GM13977 (cell line): ENCODE results near the gene DYNC1I1.
A peak's percentile ranks its signal among the peaks of the same experiment; 100 is the strongest.

Experiments
- DNase-seq: peaks from one replicate; pipeline ENCODE4 v3.0.0; 2012; ENCODE audit warnings: low spot score
- in situ Hi-C: fragments of 300-500 bp; cut with MboI; formaldehyde crosslinking; loops from one replicate; pipeline ENCODE4 v1.12.0; 2022; ENCODE audit warnings: low sequenced_read_pairs, low pct_unique_long_range_greater_than_20kb, mixed read lengths, inconsistent platforms; ENCODE audit not compliant: unreplicated experiment
- TF ChIP-seq, protein P1 (sequence below): IDR thresholded peaks from 2 replicates; pipeline ENCODE4 v1.5.1; 2012; ENCODE audit warnings: mild to moderate bottlenecking, control low read depth; ENCODE audit not compliant: insufficient read depth; ENCODE audit errors: extremely low read depth, missing control alignments

Gene DYNC1I1

DNA sequence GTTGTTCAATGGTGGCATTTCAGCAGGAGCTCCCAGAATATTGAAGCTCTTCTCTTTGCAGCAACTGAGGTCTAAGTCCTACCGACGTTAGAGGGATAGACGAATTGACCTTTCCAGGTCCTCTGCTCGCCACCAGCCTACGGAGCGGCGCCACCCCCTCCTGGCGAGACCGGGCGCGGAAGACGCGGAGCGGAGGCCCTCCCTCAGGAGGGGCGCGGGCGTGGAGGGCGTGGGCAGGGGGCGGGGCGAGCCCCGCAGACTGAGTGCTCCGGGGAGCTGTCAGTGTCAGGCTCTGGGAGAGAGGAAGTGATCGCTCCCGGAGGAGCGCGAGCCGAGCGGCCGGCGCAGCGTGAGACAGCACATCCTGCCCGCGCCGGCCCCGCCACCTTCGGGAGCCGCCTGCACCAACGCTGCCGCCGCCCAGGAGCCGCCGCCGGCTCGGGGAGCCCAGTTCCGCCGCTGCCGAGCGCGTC lies at the start of gene DYNC1I1:
Gene DYNC1I1, plus strand, starts transcription at position 257 of the 473 bp plus-strand sequence. CDS start 32,176 bp downstream, outside the sequence.
- TF ChIP-seq, protein P1, sequence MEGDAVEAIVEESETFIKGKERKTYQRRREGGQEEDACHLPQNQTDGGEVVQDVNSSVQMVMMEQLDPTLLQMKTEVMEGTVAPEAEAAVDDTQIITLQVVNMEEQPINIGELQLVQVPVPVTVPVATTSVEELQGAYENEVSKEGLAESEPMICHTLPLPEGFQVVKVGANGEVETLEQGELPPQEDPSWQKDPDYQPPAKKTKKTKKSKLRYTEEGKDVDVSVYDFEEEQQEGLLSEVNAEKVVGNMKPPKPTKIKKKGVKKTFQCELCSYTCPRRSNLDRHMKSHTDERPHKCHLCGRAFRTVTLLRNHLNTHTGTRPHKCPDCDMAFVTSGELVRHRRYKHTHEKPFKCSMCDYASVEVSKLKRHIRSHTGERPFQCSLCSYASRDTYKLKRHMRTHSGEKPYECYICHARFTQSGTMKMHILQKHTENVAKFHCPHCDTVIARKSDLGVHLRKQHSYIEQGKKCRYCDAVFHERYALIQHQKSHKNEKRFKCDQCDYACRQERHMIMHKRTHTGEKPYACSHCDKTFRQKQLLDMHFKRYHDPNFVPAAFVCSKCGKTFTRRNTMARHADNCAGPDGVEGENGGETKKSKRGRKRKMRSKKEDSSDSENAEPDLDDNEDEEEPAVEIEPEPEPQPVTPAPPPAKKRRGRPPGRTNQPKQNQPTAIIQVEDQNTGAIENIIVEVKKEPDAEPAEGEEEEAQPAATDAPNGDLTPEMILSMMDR, result no peak
- in situ Hi-C loops, result no loop called here
- peak; percentile 78 for DNase-seq

DNA sequence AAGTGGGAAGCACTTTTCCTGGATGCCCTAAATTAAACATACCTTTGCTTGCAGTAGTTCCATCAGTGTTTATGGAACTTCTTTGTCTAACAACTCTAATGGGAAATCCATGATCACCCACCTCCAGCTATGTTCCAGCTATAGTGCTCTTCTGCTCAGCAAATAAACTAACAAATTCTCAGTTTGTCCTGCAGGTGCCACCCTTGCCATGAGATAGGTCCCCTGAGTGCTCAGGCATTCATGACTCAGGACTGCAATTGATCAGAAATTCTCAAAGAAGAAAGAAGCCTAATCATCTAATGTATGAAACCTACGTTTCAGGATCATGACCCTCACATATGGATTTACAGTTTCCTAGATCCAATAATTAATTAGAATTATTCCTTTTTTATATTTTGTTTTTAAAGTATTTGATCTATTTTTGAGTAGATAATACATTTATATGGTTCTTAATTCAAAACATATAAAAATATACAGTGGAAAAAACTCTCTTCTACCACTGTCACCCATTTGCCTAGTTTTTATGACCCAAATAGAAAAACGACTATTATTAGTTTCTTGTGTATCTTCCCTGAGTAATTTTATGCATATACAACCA lies 48.7 kb upstream of the DYNC1I1 start:
- in situ Hi-C loops, result loop anchor here (25.0 kb wide), 1 partner anchor 139 kb away; no protein-coding TSS in a partner anchor
- DNase-seq, result peak; percentile 33
- TF ChIP-seq, protein P1, result peak; percentile 57

DNA sequence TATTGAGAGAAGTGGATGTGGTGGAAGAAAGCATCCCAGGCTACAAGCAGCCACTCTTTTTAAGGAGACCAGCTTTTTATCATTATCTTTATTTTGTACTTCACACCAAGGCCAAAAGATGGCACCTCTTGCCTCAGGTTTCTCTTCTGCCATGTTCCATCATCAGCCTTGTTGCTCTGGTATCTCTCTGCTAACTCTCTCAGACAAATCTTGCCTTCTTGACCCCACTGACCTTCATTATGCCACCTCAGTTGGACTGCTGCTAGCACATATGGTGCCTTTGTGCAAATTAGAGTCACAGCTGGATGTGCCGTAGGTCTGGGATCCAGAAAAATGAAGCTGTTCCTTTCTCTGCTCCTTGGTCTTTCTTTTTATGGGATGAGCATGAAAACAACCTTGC lies 47.1 kb upstream of the DYNC1I1 start:
- DNase-seq, result no peak
- in situ Hi-C loops, result no loop called here
- TF ChIP-seq, protein P1, result peak; percentile 20

DNA sequence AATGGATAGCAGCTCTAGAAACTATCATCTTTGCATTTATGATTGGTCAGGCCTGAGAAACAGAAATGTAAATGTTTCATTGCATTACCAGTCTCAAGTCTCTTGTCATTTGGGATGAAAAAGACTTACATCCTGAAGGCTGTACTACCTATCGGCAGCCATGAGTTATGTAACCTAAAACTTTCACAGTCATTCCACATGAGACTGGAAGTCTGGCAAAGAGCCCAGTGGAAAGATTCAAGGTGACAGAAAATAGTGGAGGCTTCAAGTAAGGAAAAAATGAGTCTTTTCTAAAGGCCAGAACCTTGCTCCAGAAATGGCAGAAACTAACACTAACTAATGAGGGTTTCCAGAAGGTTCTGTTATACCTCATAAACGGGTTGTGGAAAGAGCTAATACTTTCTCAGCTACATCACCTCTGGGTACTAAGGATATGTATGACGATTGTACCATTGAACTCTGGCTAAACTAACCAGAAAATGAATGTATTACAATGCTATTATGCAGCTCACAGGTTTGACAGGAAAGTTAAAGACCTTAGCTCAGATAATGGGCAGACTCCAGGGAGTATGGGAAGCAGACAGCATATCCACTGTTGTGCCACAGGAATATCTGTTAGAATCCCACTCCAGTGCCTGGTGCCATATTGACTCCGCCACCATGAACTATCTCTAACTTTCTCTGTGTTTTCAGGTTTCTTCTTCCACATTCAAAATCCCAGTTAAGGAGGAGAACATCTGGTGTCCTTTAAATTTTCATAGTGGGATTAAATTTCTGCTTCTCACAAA lies 41.7 kb upstream of the DYNC1I1 start:
- DNase-seq, result no peak
- TF ChIP-seq, protein P1, result no peak
- in situ Hi-C loops, result no loop called here

DNA sequence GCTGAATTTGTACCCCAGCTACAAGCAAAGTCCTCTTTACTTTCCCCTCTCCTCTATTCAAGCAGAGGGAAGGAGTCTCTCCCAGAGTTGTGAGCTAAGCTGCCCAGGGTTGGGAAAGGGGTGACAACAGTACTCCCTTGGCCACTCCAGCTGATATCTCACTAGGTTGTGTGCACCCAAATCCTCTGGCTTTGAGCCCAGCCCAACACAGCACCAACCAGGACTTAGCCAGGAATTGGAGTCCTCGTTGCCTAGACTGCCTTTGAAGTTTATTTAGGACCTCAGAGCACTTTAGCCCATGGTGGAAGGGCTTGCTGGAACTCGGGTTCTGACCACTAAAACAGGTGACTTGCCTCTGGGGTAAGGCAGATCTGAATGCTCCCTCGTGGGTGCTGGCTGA lies 35.7 kb upstream of the DYNC1I1 start:
- TF ChIP-seq, protein P1, result no peak
- in situ Hi-C loops, result no loop called here
- DNase-seq, result no peak

DNA sequence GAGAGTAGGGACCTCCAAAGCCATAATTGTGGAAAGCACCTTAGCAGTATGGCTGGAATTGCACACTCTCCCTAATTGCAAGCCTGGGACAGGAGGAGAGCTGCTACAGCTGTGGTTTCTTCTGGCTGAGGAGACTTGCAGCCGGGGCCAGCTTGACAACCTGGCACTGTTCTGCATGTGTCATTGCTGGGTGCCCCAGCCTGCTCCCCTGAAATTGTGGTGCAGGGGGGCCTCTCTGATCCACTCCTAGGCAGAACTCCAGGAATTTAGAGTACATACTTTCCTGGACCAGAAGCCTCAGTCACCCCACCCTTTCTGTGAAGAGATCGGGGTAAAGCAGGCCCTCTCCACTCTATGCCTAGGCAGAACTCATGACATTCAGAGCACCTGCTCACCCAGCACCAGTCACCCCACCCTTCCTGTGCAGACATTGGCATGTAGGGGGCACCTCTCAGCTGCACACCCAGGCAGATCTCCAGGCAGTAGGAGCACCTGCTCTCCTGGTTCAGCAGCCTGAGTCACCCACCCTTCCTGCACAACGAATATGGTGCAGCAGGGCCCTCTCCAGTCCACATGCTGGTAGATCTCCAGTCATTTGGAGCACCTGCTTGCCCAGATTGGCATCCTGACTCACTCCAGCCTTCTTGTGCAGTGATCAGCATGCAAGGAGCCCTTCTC lies 34.4 kb upstream of the DYNC1I1 start:
- in situ Hi-C loops, result no loop called here
- TF ChIP-seq, protein P1, result no peak
- no peak for DNase-seq
